GM06990 (cell line): ENCODE measurements around the gene CCBE1.

Experiments
- DNase-seq: peaks from one replicate; pipeline ENCODE4 v3.0.0-alpha.2; 2011; ENCODE audit not compliant: insufficient read length; ENCODE audit errors: extremely low read depth
- H3K27me3 ChIP-seq: replicated peaks from 2 replicates; pipeline ENCODE4 v1.6.0; 2011; ENCODE audit warnings: low read length; ENCODE audit not compliant: control insufficient read depth, insufficient read depth
- H3K36me3 ChIP-seq: 2 replicates; pipeline ENCODE4 v1.5.1; 2011; ENCODE audit warnings: low read length; ENCODE audit not compliant: control insufficient read depth, insufficient read depth
- H3K4me3 ChIP-seq: replicated peaks from 2 replicates; pipeline ENCODE4 v1.5.1; 2011; ENCODE audit warnings: low read depth, mild to moderate bottlenecking, control low read depth, low read length
- CTCF ChIP-seq: IDR thresholded peaks from 2 replicates; pipeline ENCODE4 v1.5.1; 2011; ENCODE audit warnings: low read length, control low read depth, mild to moderate bottlenecking, inconsistent platforms; ENCODE audit not compliant: insufficient read depth, poor library complexity, severe bottlenecking

Gene CCBE1

GRCh38 chr18:59555995-59556659 lies 141.1 kb downstream of the CCBE1 start:
- Histone ChIP-seq H3K4me3 (no peak overlapping the region), H3K36me3 (no peaks in the 10 kb centered on the region), H3K27me3 (no peaks in the 10 kb centered on the region; the same call in 1 of the 2 replicates)
- no peak for TF ChIP-seq CTCF
- no peak for DNase-seq

GRCh38 chr18:59554796-59555335 lies 142.4 kb downstream of the CCBE1 start:
- no peaks in the 10 kb centered on the region for H3K36me3 ChIP-seq
- TF ChIP-seq CTCF: no peak
- no peak for DNase-seq

GRCh38 chr18:59553273-59553870 lies 143.9 kb downstream of the CCBE1 start:
- no peaks in the 10 kb centered on the region; the same call in 1 of the 2 replicates for H3K27me3 ChIP-seq

More at GRCh38 chr18:59554796-59555335, 142.4 kb downstream of the CCBE1 start:
- H3K4me3 ChIP-seq: no peak overlapping the region
- no peaks in the 10 kb centered on the region; the same call in 1 of the 2 replicates for H3K27me3 ChIP-seq

GRCh38 chr18:59551902-59552635 lies 145.2 kb downstream of the CCBE1 start:
- no peak for DNase-seq
- Histone ChIP-seq H3K27me3 (no peaks in the 10 kb centered on the region; the same call in 1 of the 2 replicates), H3K4me3 (no peak overlapping the region)

More at GRCh38 chr18:59553273-59553870, 143.9 kb downstream of the CCBE1 start:
- Histone ChIP-seq H3K36me3 (no peaks in the 10 kb centered on the region), H3K4me3 (no peak overlapping the region)
- no peak for DNase-seq
- no peak for TF ChIP-seq CTCF

GRCh38 chr18:59550174-59550516 lies 147.1 kb downstream of the CCBE1 start:
- no peaks in the 10 kb centered on the region for H3K36me3 ChIP-seq
- TF ChIP-seq CTCF: no peak
- H3K27me3 ChIP-seq: no peaks in the 10 kb centered on the region; the same call in 1 of the 2 replicates
- DNase-seq: no peak
- H3K4me3 ChIP-seq: no peak overlapping the region

More at GRCh38 chr18:59551902-59552635, 145.2 kb downstream of the CCBE1 start:
- TF ChIP-seq CTCF: no peak
- no peaks in the 10 kb centered on the region for H3K36me3 ChIP-seq
